HepG2 (cell line): ENCODE data around the gene TMEM62. TPM values are rescaled to one million over a fixed set of nuclear protein-coding genes. Genes with fewer than 3 reads are reported as not detected.

Source experiments
- ARID3A ChIP-seq: IDR thresholded peaks from 2 replicates; pipeline ENCODE4 v1.6.1; 2012; ENCODE audit warnings: low read depth, low read length, improper control_type of control experiment
- BCL3 ChIP-seq: sonication (generic); formaldehyde crosslinking; IDR thresholded peaks from 2 replicates; pipeline ENCODE4 v1.5.1; 2020; ENCODE audit warnings: mild to moderate bottlenecking, missing genetic modification reagents, moderate library complexity
- FOXP1 ChIP-seq, 2 experiments: fragments of 450-650 bp in 1 of 2; IDR thresholded peaks; 2 replicates each; pipeline ENCODE4 v1.6.1; 2017 to 2018; ENCODE audit warnings: antibody characterized with exemption in 1 of 2
- HNRNPK ChIP-seq: fragments of 200-400 bp; formaldehyde crosslinking; IDR thresholded peaks from 2 replicates; pipeline ENCODE4 v1.6.1; 2018; ENCODE audit warnings: low read length, low read depth, moderate library complexity, mild to moderate bottlenecking; ENCODE audit not compliant: poor library complexity, severe bottlenecking
- KAT2B ChIP-seq: fragments of 150-350 bp; IDR thresholded peaks from 2 replicates; pipeline ENCODE4 v1.6.1; 2014; ENCODE audit warnings: low read depth, low read length, borderline replicate concordance
- KMT2B ChIP-seq: IDR thresholded peaks from 2 replicates; pipeline ENCODE4 v1.6.1; 2016; ENCODE audit warnings: missing genetic modification reagents, missing compliant biosample characterization
- MEIS2 ChIP-seq: sonication (generic); formaldehyde crosslinking; IDR thresholded peaks from 2 replicates; pipeline ENCODE4 v1.9.0; 2021; ENCODE audit warnings: mild to moderate bottlenecking, missing genetic modification reagents
- MXI1 ChIP-seq: IDR thresholded peaks from 3 replicates; pipeline ENCODE4 v1.6.1; 2012; ENCODE audit warnings: low read depth, low read length, inconsistent platforms, borderline replicate concordance
- SMAD9 ChIP-seq: sonication (generic); formaldehyde crosslinking; IDR thresholded peaks from 2 replicates; pipeline ENCODE4 v1.5.1; 2020; ENCODE audit warnings: mild to moderate bottlenecking, missing genetic modification reagents
- SNAPC4 ChIP-seq: sonication (generic); formaldehyde crosslinking; IDR thresholded peaks from 2 replicates; pipeline ENCODE4 v1.4.0; 2020; ENCODE audit warnings: mild to moderate bottlenecking, missing genetic modification reagents
- TCF12 ChIP-seq, 2 experiments: fragments of 450-650 bp in 1 of 2; sonication (generic) in 1 of 2; formaldehyde crosslinking in 1 of 2; IDR thresholded peaks; 2 replicates each; pipeline versions ENCODE4 v1.6.1 to v1.8.0; 2017 to 2022; ENCODE audit warnings: antibody characterized with exemption in 1 of 2, mild to moderate bottlenecking in 1 of 2, missing genetic modification reagents in 1 of 2, moderate library complexity in 1 of 2
- TFDP1 ChIP-seq: IDR thresholded peaks from 2 replicates; pipeline ENCODE4 v1.6.1; 2016; ENCODE audit warnings: missing compliant biosample characterization, missing genetic modification reagents, borderline replicate concordance
- TIGD3 ChIP-seq: sonication (generic); formaldehyde crosslinking; IDR thresholded peaks from 2 replicates; pipeline ENCODE4 v1.5.1; 2020; ENCODE audit warnings: mild to moderate bottlenecking, missing genetic modification reagents, borderline replicate concordance
- ZEB1 ChIP-seq: IDR thresholded peaks from 2 replicates; pipeline ENCODE4 v1.6.1; 2012; ENCODE audit warnings: mild to moderate bottlenecking, low read depth, inconsistent platforms; ENCODE audit not compliant: insufficient replicate concordance
- ZFP82 ChIP-seq: sonication (generic); formaldehyde crosslinking; IDR thresholded peaks from 2 replicates; pipeline ENCODE4 v1.5.1; 2020; ENCODE audit warnings: mild to moderate bottlenecking, missing genetic modification reagents, borderline replicate concordance
- ZNF263 ChIP-seq: sonication (generic); formaldehyde crosslinking; IDR thresholded peaks from 2 replicates; pipeline ENCODE4 v1.4.0; 2020; ENCODE audit warnings: missing genetic modification reagents
- ZNF329 ChIP-seq: sonication (generic); formaldehyde crosslinking; IDR thresholded peaks from 2 replicates; pipeline ENCODE4 v1.9.0; 2021; ENCODE audit warnings: low read depth, mild to moderate bottlenecking, missing genetic modification reagents
- polyA plus RNA-seq, 8 experiments: library from polyadenylated mRNA; depleted of rRNA in 3 of 8; stranded (reverse) in 7 of 8; unstranded in 1 of 8; fragments of >200 nt; fragmentation: Illumina TruSeq in 4 of 8; extraction: Trizol in 4 of 8; gene quantifications; 2 replicates each; pipeline versions ENCODE4 v1.2.1 to v1.2.3, GENCODE V29; 2011 to 2016; ENCODE audit warnings: low read depth in 4 of 8, missing spikeins in 1 of 8, mixed read lengths in 1 of 8; ENCODE audit not compliant: insufficient read depth in 1 of 8
- total RNA-seq, 5 experiments: library from RNA; depleted of rRNA; stranded (reverse); fragments of >200 nt; fragmentation: Illumina TruSeq; extraction: Trizol; gene quantifications; 2 replicates each; pipeline ENCODE4 v1.2.3, GENCODE V29; 2016; ENCODE audit warnings: low read depth in 1 of 5

TMEM62 gene
- total and polyA plus RNA-seq, 2 of the 13 experiments (the other 11 are each of a cell fraction or from before 2014, with no cell fraction given): 14.2 to 20.9 TPM

- TF ChIP-seq ARID3A (no peak), FOXP1 (IDR thresholded peaks at IDR 0.05) (no peak), FOXP1 (CRISPR knock-in tag; IDR thresholded peaks at IDR 0.05) (no peak), MXI1 (no peak), KAT2B (no peak), ZNF329 (CRISPR knock-in tag) (no peak), TIGD3 (CRISPR knock-in tag) (no peak), ZEB1 (peak; percentile 79), TCF12 (IDR thresholded peaks at IDR 0.05) (no peak), TCF12 (CRISPR knock-in tag; IDR thresholded peaks at IDR 0.05) (no peak), MEIS2 (CRISPR knock-in tag) (no peak), ZNF263 (CRISPR knock-in tag) (0 out of 2 replicates have a peak, but pooled peaks have one; percentile 27), SNAPC4 (CRISPR knock-in tag) (0 out of 2 replicates have a peak, but pooled peaks have one; percentile 30), KMT2B (CRISPR knock-in tag) (no peak), ZFP82 (CRISPR knock-in tag) (no peak), SMAD9 (CRISPR knock-in tag) (no peak), TFDP1 (no peak), HNRNPK (peak; percentile 42), BCL3 (CRISPR knock-in tag) (no peak)
Observed at GRCh38 chr15:43132830-43133429, 456 bp upstream of the TMEM62 start (continued).
